GM12873 (cell line): Measurements from ENCODE around the gene FOXK1.

ENCODE experiments used
- TF ChIP-seq, protein P1 (sequence below): IDR thresholded peaks from 2 replicates; pipeline ENCODE4 v1.5.1; 2012; ENCODE audit warnings: low read depth, mild to moderate bottlenecking, moderate library complexity, low read length, control low read depth; ENCODE audit not compliant: insufficient read depth; ENCODE audit errors: missing control alignments

The FOXK1 gene

DNA sequence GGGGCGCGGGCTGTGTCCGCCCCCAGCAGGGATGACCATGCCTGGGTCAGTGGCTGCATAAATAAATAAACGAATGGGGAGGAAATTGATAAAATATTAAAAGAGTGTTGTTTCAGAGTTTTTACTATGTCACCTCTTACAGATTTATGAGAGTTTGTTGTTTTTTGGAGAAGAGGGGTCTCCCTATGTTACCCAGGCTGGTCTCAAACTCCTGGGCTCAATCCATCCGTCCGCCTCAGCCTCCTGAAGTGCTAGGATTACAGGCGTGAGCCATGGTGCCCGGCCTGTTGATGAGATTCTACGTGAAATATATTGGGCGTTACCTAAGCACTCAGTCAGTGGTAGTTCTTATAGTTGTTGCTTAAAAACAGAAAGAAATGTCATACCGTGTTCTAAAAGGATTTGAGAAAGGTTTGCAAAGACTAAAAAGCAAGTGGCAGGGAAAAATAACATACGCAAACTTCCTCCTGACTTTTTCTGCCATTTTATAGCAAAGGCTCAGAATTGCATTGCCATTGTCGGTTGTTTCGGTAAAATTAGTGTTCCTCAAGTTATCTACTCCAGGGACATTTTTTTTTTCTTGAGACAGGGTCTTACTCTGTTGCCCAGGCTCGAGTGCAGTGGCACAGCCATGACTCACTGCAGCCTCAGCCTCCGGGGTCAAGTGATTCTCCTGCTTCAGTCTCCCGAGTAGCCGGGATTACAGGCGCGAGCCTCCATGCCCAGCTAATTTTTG lies 39.5 kb upstream of the FOXK1 start:
- TF ChIP-seq, protein P1, sequence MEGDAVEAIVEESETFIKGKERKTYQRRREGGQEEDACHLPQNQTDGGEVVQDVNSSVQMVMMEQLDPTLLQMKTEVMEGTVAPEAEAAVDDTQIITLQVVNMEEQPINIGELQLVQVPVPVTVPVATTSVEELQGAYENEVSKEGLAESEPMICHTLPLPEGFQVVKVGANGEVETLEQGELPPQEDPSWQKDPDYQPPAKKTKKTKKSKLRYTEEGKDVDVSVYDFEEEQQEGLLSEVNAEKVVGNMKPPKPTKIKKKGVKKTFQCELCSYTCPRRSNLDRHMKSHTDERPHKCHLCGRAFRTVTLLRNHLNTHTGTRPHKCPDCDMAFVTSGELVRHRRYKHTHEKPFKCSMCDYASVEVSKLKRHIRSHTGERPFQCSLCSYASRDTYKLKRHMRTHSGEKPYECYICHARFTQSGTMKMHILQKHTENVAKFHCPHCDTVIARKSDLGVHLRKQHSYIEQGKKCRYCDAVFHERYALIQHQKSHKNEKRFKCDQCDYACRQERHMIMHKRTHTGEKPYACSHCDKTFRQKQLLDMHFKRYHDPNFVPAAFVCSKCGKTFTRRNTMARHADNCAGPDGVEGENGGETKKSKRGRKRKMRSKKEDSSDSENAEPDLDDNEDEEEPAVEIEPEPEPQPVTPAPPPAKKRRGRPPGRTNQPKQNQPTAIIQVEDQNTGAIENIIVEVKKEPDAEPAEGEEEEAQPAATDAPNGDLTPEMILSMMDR: no peak

DNA sequence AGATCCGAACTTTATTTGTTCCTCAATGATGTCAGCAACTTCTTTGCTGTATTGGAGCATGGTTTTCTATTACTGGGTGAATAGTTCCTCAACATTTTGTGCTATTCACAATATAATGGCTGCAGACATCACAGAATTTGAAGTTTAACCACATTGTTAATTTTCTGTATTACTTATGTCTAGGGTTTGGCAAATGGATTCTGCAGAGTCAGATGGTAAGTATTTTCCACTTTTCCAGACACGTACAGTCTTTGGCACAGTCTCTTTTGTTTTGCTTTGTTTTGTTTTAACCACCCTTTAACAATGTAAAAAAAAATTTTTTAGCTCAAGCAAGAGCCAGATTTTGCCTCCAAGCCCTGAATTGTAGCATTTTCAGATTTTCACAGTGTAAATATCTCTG lies 36.8 kb upstream of the FOXK1 start:
- TF ChIP-seq, protein P1: no peak

DNA sequence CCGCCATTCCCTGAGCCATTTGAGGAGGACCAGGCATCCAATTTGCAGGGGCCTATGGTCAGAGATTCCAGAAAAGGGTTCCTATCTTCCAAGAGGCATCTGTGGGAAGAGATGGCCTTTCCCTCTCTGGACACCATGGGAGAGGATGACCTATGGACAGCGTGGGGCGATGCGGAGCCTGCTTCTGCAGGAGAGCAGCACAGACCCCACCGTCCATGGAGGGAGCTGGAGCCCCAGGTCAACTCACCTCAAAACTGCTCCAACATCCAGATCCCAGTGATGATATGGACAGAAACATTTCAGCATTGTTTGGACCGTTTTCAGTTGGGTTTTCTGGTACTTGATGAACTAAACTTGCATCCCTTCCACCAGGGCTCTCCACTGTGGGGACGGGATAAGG lies 34.0 kb upstream of the FOXK1 start:
- TF ChIP-seq, protein P1: no peak

DNA sequence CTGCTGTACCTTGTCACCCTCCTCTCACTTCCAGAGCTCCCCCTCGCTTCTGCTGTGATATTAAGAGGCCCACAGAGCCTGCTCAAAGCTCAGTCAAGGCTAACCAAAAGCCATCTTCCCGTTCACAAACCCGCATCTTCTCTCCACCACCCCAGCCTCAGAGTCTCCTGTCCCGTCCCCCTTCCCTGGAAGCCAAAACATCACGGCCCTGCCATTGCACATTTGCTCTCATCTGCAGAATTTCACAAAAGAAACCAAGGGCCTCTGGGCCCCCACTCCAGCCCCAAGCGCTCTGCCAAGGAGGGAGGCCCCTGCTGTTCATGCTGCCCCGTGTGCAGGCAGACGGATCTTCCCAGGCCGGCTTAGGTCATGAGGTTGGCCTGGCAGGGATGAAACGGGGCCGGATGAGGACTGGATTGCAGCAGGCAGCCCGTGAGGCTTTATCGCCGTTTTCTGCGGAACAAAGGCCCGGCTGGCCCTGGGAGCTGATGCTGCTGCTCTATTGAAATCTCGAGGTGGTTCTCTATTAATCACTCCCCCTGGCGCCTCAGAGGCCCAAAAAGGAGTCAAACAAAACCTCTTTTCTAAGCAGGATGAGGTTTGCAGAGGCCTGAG lies 31.6 kb upstream of the FOXK1 start:
- TF ChIP-seq, protein P1: no peak

DNA sequence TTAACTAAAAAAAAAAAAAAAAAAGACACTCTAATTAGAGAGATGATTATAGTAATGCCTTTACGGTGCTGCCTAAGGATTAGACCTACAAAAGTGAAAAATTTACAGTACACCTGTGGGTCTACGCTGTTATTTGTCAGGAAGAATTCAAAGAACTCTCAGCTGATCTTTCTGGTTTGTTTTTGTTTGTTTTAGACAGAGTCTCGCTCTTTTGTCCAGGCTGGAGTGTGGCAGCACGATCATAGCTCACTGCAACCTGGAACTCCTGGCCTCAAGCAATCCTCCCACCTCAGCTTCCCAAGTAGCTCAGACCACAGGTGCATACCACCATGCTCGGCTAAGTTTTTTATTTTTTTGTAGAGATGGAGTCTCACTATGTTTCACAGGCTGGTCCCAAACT lies 28.3 kb upstream of the FOXK1 start:
- TF ChIP-seq, protein P1: no peak

DNA sequence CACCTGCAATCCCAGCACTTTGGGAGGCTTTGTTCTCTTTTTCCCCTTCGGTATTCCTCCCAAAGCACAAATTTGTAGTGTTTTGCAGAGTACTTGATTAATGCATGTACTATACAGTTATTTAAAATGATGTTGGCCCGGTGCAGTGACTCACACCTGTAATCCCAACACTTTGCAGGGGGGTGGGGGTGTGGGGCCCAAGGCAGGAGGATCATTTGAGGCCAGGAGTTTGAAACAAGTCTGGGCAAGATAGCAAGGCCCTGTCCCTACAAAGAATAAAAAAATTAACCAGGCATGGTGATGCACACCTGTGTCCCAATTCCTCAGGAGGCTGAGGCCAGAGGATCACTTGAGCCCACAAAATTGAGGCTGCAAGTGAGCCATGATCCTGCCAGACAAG lies 26.8 kb upstream of the FOXK1 start:
- TF ChIP-seq, protein P1: no peak

DNA sequence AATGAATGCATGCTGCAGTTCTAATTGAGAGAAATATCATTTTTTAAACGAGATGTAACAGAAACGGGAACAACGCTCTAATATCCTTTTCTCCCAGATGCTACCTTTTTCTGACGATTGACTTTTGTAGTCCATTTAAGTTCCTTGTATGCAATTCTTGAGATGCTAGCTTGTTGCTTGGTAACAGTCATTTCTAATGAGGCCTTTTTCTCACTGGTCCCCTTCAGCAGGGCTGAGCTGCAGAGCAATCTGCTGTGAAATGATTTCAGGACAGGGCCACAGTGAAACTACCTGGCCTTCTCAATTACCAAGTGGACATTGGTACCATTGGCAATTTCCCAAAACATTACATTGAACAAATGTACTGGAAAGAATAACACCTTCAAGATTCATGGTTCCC lies 26.2 kb upstream of the FOXK1 start:
- TF ChIP-seq, protein P1: no peak
